Effector memory CD4-positive, alpha-beta T cell (primary cell): ENCODE measurements around the gene C2orf42.
"Not testable (repeated sequence)": the region's sequence is repeated elsewhere in the genome, so short reads cannot be mapped to it uniquely, and the experiment has no call there.

Source experiments
- DNase-seq, 3 donors: peaks; one replicate each; pipeline ENCODE4 v3.0.0-alpha.2; 2020
- H3K27ac ChIP-seq: 2 replicates; pipeline ENCODE4 v1.7.0; 2013; ENCODE audit warnings: mild to moderate bottlenecking, low read length, moderate library complexity; ENCODE audit not compliant: insufficient read depth, poor library complexity, severe bottlenecking
- H3K27me3 ChIP-seq: replicated peaks from 2 replicates; pipeline ENCODE4 v1.7.0; 2013; ENCODE audit warnings: mild to moderate bottlenecking, low read length; ENCODE audit not compliant: insufficient read depth, control insufficient read depth, poor library complexity, severe bottlenecking
- H3K36me3 ChIP-seq: 2 replicates; pipeline ENCODE4 v1.7.0; 2013; ENCODE audit warnings: mild to moderate bottlenecking, low read length, moderate library complexity; ENCODE audit not compliant: control insufficient read depth, insufficient read depth
- H3K4me1 ChIP-seq: 2 replicates; pipeline ENCODE4 v1.7.0; 2013; ENCODE audit warnings: low read length, mild to moderate bottlenecking; ENCODE audit not compliant: control insufficient read depth, insufficient read depth, poor library complexity, severe bottlenecking
- H3K4me3 ChIP-seq: 2 replicates; pipeline ENCODE4 v1.7.0; 2013; ENCODE audit warnings: low read length, low read depth, mild to moderate bottlenecking; ENCODE audit not compliant: insufficient read depth, poor library complexity, severe bottlenecking
- H3K9me3 ChIP-seq: 2 replicates; pipeline ENCODE4 v1.7.0; 2013; ENCODE audit warnings: mild to moderate bottlenecking, low read length, moderate library complexity; ENCODE audit not compliant: control insufficient read depth

Gene C2orf42

DNA sequence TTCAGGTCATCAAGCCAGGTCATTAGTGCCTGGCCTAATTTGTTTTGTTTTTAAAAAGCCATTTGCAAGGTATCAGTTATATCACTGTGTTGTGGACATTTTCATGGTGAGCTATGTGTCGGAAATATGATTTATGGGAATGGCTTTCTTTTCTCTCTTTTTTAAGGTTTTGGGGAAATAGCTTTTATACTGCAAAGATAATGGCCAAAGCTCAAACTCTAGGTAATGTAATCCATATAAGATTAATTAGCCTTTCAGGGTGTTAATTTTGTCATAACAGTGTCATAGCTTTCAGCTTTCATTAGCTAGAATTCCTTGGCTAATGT lies 57.7 kb downstream of the C2orf42 start:
- H3K4me3 ChIP-seq, result peak overlapping the region; percentile 20
- no peaks in the 10 kb centered on the region for H3K9me3 ChIP-seq
- no peaks in the 10 kb centered on the region for H3K36me3 ChIP-seq
- H3K4me1 ChIP-seq, result peaks cover 68% of the 10 kb centered on the region
- DNase-seq, result no peak
- peak overlapping the region; percentile 80 for H3K27ac ChIP-seq
- H3K27me3 ChIP-seq, result no peaks in the 10 kb centered on the region

DNA sequence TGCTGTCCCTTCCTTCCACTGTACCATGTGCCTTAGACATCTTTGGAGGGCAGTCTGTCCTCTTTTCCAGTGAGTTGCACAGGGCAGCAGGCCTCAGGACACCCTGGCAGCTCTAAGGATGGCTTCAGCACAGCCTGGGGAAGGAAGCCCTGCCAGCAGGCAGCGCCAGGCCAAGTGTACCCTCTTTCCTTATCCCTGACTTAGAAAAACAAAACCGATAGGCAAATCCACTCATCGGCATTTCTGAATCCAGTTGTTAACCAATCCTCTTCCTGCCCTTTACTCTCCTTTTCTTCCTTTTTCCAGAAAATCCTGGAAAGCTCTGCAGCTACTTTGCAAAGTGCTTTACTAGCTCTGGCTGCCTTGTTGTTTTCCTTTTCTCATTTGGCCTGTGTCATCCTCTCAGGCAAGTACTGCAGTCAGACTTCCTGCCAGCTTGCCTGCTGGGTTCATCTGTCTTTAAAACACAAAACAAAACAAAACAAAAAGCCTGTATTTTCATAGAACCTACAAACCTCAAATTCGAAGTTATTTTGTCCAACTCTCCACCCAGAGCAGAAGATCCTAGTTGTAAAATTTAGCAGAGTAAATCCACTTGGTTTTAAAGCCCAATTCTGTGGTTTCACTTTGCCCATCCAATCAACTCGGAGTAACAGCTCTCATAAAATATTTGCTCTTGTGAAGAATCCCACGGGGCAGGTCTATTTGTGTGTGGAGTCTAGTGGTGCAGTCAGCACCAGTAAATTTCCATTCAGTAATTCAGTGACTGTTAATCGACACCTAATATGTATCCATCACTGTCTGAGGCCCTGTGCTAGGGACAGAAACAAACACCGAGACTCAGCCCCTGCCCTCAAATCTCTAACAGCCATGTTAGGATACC lies 58.3 kb downstream of the C2orf42 start:
- H3K27me3 ChIP-seq, result no peaks in the 10 kb centered on the region
- H3K27ac ChIP-seq, result peak overlapping the region; percentile 80
- no peaks in the 10 kb centered on the region for H3K9me3 ChIP-seq
- peak overlapping the region; percentile 20 for H3K4me3 ChIP-seq
- H3K4me1 ChIP-seq, result peaks cover 64% of the 10 kb centered on the region
- no peak for DNase-seq
- H3K36me3 ChIP-seq, result no peaks in the 10 kb centered on the region

DNA sequence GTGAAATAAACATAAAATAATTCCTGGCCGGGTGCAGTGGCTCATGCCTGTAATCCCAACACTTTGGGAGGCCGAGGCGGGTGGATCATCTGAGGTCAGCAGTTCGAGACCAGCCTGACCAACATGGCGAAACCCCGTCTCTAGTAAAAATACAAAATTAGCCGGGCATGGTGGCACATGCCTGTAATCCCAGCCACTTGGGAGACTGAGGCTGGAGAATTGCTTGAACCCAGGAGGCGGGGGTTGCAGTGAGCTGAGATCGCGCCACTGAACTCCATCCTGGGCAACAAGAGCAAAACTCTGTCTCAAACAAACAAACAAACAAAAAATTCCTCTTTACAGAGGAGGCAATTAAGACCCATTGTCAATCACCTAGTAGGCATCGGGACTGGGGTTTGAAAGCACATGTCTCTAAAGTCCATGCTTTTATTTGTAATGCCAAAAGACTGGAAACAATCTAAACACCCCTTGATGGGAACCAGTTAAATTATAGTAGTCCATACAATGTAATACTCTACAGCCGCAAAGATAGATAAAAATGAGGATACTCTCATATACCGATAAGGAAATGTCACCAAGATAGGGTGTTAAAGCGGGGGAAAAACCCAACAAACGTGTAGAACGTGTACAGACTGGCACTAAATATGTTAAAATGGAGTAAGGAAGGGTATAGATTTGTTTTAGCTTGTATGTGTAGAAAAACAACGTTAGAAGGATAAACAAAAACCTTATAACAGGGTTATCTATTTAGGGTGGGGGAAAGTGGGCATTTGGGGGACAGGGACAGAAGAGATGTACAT lies 59.3 kb downstream of the C2orf42 start:
- not testable (repeated sequence) for H3K27me3 ChIP-seq, H3K36me3 ChIP-seq, H3K9me3 ChIP-seq, DNase-seq
- Histone ChIP-seq H3K4me1 (peaks cover 66% of the 10 kb centered on the region), H3K4me3 (peak overlapping the region; percentile 20), H3K27ac (peak overlapping the region; percentile 80)

DNA sequence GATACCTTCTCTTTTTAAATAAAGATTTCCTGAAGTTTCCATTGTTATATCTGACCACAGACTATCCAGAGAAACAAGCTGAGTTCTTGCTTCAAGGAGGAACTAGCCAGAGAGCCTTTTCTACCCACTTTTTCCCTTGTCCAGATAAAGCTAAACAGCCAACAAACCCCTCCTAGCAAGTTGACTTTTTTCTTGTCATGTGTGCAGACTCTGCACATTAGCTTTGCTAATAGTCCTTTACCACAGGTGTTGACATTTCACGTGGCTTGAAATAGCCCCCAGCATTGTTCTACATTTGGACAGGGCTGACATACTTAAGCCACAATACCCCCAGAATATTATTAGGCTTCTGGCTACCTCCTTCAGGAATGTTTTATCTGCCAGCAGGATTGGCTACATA lies 62.8 kb downstream of the C2orf42 start:
- no peak overlapping the region for H3K4me3 ChIP-seq
- H3K4me1 ChIP-seq, result peaks cover 61% of the 10 kb centered on the region
- no peaks in the 10 kb centered on the region for H3K36me3 ChIP-seq
- H3K27me3 ChIP-seq, result no peaks in the 10 kb centered on the region
- no peaks in the 10 kb centered on the region for H3K9me3 ChIP-seq
- no peak for DNase-seq
- no peak overlapping the region for H3K27ac ChIP-seq

DNA sequence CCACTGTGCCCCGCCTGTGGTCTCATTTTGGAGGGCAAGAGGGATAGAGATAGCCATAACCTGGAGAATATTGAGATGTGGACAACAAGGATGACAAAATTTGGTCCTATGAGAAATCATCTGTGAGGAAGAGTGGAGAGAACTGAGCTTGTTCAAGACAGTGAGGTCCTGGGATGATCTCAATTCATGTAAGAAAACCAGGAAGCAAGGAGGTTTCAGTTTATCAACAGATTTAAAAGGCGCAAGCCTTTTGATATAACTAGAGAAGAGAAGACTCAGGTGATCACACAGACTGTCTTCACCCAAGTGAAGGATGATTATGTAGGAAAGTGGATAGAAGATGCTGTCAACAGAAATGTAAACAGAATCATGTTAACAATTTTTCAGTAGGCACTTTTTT lies 64.4 kb downstream of the C2orf42 start:
- Histone ChIP-seq H3K9me3 (no peaks in the 10 kb centered on the region), H3K27me3 (no peaks in the 10 kb centered on the region), H3K4me1 (peaks cover 47% of the 10 kb centered on the region), H3K4me3 (no peak overlapping the region), H3K36me3 (no peaks in the 10 kb centered on the region), H3K27ac (peak overlapping the region; percentile 99)
- no peak for DNase-seq

DNA sequence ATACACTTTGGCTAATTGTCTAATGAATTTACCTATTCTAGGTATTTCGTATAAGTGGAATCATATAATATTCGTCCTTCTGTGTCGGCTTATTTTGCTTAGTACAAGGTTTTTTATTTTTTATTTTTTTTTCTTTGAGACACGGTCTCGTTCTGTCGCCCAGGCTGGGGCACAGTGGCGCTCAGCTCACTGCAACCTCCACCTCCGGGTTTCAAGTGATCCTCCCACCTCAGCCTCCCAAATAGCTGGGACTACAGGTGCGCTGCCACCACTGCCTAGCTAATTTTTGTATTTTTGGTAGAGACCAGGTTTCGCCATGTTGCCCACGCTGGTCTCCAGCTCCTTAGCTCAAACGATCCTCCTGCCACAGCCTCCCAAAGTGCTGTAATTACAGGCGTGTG lies 65.3 kb downstream of the C2orf42 start:
- no peak for DNase-seq
- Histone ChIP-seq H3K27me3 (no peaks in the 10 kb centered on the region), H3K4me1 (peaks cover 40% of the 10 kb centered on the region), H3K36me3 (no peaks in the 10 kb centered on the region), H3K27ac (peak overlapping the region; percentile 99), H3K9me3 (no peaks in the 10 kb centered on the region), H3K4me3 (peak overlapping the region; percentile 66)

DNA sequence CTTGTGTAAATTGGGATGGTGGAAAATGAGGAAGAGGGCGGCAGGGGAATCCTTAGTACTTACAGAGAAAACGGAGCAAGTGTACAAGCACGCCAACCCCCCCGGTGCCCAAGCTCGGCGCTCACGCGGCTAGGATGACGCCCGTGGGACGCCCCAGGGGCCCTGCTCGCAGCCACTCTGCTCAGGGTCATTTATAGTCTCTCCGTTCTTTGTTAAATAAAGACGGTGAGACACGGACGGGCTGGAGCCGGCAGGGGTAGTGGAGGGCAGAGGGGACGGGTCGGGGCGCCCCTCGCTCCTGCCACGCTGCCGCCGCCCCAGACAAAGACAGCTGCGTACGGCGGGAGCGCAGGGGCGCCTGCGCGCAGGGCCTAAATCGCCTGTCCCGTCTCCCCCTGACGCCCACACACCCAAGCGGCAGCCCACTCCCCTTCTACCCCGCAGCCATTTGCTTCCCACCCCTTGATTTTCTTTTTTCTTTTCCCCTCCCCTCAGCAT lies 65.8 kb downstream of the C2orf42 start:
- Histone ChIP-seq H3K4me1 (peaks cover 40% of the 10 kb centered on the region), H3K9me3 (no peaks in the 10 kb centered on the region), H3K27me3 (no peaks in the 10 kb centered on the region), H3K27ac (peak overlapping the region; percentile 99), H3K4me3 (peak overlapping the region; percentile 66), H3K36me3 (no peaks in the 10 kb centered on the region)
- peak; percentile 48 to 54 (median 52) for DNase-seq

DNA sequence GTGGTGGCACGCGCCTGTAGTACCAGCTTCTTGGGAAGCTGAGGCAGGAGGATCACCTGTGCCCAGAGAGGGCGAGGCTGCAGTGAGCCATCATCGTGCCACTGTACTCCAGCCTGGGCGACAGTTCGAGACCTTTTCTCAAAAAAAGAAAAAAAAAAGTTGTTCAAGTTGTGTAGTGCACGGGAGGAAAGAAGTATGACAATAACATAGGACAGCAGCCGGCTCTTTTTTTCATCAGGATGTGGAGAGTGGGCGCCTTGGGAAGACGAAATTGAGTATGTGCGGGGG lies 67.0 kb downstream of the C2orf42 start:
- Histone ChIP-seq H3K27me3 (no peaks in the 10 kb centered on the region), H3K4me1 (peaks cover 40% of the 10 kb centered on the region), H3K4me3 (peak overlapping the region; percentile 66), H3K36me3 (no peaks in the 10 kb centered on the region), H3K9me3 (no peaks in the 10 kb centered on the region), H3K27ac (peak overlapping the region; percentile 99)
- no peak for DNase-seq

DNA sequence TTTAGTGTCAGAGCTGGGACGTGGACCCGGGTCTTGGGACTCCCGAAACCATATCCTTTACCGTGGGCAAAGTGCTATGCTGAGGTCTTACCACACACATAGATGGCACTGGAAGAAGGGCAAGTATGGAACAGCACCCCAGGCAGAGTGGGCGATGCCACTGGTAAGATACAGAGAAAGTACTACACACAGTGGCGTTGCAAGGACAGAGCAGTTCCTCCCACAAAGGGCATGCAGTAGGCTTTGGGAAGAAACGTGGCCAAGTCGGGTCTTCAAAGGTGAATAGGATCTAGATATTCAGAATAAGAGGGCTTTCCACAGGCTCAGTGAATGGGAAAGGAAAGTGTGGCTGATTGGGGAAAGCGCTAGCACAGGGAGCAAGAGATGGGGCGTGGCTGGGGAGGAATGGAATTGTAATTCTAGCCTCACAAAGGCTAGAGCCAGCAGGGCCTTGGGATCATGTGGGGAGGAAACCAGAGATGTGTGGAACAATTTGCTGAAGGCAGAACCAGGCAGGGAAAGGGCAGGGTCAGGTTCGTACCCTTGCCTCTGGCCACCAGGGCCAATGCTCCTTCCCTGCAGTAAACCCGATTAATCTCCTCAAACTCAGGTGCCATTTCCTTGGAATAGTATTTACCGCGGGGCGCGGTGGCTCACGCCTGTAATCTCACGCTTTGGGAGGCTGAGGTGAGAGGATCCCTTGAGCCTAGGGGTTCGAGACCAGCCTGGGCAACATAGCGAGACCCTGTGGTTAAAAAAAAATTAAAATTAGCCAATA lies 67.6 kb downstream of the C2orf42 start:
- H3K36me3 ChIP-seq, result no peaks in the 10 kb centered on the region
- H3K4me1 ChIP-seq, result peaks cover 40% of the 10 kb centered on the region
- H3K27ac ChIP-seq, result peak overlapping the region; percentile 99
- no peaks in the 10 kb centered on the region for H3K9me3 ChIP-seq
- no peaks in the 10 kb centered on the region for H3K27me3 ChIP-seq
- DNase-seq, result no peak
- peak overlapping the region; percentile 66 for H3K4me3 ChIP-seq
